GM19395 (cell line): ENCODE data around the gene KDF1.
"Not testable (repeated sequence)": the region's sequence is repeated elsewhere in the genome, so short reads cannot be mapped to it uniquely, and the experiment has no call there.

ENCODE experiments used
- ATAC-seq: cut with Tn5 transposase; IDR thresholded peaks from one replicate; pipeline ENCODE4 v1.9.1; 2021; ENCODE audit warnings: mild to moderate bottlenecking, moderate library complexity; ENCODE audit not compliant: unreplicated experiment

The KDF1 gene

DNA sequence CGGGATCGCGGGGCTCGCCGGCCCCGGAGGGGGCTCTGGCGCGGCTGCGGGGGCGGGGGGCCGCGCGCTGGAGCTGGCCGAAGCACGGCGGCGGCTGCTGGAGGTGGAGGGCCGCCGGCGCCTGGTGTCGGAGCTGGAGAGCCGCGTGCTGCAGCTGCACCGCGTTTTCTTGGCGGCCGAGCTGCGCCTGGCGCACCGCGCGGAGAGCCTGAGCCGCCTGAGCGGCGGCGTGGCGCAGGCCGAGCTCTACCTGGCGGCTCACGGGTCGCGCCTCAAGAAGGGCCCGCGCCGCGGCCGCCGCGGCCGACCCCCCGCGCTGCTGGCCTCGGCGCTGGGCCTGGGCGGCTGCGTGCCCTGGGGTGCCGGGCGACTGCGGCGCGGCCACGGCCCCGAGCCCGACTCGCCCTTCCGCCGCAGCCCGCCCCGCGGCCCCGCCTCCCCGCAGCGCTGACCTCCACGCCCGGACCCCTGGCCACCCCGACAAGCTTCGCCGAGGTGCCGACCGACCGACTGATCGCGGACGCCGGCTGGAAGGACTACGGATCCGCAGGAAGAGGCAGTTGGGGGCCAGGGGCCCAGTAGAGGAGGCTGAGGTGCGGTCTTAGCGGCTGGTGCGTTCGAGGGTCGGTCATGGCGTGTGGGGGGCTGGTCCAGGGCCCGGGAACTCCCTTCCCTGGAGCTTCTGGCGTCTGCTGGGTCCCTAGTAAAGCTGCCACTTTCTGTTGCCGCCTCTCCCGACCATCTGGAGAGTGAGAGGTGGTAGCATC lies 33.9 kb upstream of the KDF1 start:
- ATAC-seq, result no peak

DNA sequence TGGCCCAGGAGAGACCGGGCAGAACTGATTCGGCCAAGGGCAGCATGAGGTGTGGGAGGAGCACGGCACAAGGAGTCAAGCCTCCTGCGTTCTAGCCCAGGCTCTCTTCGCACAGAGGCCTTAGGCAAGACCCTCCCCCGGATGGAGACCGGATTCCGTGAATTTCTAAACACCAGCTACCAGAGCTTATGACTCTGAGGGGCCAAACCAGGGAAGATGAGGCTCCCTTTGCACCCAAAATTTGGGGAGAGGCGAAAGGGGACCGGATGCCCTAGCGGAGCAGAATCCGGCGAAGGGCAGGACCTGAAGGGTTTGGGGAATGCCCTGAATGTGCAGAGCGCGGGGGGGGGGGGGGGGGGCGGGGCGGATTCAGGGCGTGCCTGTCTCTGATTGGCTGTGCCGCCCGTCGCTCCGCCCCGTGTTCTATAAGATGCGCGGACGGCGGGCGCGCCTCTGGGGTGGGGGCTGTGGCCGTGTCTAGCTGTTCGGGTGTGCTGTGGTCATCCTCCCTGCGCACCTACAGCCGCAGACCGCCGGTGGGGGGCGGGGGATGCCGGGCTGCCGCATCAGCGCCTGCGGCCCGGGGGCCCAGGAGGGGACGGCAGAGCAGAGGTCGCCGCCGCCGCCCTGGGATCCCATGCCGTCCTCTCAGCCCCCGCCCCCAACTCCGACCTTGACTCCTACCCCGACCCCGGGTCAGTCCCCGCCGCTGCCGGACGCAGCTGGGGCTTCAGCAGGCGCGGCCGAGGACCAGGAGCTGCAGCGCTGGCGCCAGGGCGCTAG lies 33.2 kb upstream of the KDF1 start, which contains the start of gene TRNP1:
Gene TRNP1, plus strand, starts transcription at position 456 of the 783 bp plus-strand sequence. Its CDS starts 95 bp downstream, at position 551.
- no peak for ATAC-seq

DNA sequence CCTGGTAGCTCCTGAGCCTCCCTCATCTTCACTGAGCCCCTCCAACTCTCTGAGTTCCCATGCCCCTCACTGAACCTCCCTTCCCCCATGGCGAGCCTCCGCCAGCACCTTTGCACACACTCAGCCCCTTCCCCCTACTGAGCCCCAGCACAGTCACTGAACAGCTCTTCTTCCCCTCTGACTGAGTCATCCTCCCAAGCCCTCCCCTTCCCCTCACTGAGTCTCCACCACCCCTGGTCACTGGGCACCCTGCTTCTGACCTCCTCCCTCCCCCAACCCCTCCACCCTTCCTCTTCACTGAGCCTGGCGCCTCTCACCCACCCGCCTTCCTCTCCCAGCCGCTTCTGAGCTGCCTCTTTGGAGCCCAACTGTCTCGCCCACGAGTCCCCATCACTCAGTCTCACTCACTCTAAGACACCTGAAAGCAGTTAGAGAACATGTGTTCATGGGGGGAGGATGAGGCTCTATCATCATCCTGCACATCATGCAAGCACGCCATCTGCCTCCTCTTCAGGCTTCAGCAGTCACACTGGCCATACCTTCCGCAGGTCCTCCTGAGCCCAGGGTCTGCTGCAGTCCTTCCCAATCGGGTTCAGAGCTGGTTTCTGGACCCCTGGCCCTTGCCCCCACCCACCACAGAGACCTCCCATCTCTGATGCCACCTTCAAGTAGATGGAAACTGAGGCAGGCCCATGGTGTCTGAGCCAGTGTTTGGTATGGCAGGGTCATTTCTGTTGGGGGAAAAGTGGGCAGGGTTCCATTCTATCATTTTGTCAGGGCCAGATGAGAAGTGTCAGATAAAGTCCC lies 31.2 kb upstream of the KDF1 start:
- no peak for ATAC-seq

DNA sequence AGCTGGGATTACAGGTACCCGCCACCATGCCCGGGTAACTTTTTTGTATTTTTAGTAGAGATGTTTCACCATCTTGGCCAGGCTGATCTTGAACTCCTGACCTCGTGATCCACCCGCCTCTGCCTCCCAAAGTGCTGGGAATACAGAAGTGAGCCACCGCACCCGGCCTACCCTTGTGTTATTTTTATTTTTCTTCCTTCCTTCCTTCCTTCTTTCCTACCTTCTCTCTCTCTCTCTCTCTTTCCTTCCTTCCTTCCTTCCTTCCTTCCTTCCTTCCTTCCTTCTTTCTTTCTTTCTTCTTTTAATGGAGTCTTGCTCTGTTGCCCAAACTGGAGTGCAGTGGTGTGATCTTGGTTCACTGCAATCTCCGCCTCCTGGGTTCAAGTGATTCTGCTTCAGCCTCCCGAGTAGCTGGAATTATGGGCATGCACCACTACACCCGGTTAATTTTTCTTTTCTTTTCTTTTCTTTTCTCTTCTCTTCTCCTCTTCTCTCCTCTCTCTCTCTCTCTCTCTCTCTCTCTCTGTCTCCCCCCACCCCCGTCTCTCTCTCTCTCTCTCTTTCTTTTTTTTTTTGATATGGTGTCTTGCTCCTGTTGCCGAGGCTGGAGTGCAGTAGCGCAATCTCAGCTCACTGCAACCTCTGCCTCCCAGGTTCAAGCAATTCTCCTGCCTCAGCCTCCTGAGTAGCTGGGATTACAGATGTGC lies 29.3 kb upstream of the KDF1 start:
- ATAC-seq, result not testable (repeated sequence)

- ATAC-seq, result no peak
Measured at GRCh38 chr1:26986658-26987057, 26.4 kb upstream of the KDF1 start.

- no peak for ATAC-seq
Measured at GRCh38 chr1:26984291-26984690, 24.0 kb upstream of the KDF1 start.

GRCh38 chr1:26983863-26984262 lies 23.6 kb upstream of the KDF1 start:
- no peak for ATAC-seq

DNA sequence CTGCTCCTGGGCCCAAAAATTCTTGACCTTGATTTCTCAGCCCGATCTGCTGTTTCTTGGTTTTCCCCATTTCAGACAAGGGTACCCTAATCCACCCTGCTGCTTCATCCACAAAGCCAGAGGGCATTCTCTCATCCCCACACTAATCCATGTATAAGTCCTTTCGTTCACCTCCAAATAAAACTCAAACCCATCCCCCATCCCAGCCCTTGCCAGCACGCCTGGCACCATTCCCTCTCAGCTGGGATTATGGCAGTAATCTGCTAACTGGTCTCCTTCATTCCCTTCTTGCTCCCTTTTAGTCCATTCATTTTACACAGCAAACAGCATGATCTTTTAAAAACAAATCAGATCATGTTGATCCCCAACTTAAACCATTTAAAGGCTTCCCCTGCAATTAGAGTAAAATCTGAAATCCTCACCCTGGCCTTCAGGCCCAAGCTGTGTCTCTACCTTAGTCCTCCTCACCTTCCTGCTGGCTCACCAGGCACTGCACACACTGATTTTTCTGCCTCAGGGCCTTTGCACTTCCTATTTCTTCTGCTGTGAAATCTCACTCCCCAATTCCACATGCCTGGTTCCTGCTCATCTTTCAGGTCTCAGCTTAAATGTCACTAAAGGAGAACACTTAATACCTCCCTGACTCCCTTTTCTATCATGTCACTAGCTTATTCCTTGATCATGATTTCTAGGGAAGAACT lies 21.0 kb upstream of the KDF1 start:
- no peak for ATAC-seq

GRCh38 chr1:26978901-26979300 lies 18.6 kb upstream of the KDF1 start:
- no peak for ATAC-seq

DNA sequence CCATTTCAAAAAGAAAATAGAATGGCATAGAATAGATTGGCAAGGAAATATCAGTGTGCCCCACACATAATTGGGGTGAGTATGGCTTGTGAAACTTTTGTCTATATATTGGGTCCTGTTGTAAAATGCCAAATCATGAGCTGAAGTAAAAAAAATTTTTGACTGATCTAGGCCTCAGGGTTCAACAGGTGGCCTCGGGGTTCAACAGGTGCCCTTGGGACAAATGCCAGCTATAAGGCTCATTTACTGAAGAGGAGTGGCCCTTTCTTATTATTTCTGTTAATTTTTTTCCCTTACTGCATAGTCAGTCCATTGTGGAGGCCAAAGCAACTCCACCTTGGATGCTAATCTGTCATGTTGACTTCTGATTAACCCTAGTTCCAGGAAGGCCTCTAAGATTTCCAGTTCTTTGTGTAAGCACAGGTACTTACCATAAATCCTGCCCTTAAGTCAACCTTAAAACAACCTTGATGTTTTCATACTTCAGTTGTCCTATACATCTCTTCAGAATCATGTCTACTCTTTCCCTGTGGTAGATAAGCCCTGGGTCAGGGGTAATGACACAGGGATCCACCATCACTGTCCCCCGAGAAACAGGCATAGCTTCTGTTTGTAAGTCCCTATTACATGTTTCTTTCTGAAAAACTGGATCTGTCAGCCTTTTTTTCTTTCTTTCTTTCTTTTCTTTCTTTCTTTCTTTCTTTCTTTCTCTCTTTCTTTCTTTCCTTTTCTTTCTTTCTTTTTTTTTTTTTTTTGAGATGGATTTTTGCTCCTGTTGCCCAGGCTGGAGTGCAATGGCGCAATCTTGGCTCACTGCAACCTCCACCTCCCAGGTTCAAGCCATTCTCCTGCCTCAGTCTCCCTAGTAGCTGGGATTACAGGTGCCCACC lies 16.6 kb upstream of the KDF1 start:
- ATAC-seq, result no peak

DNA sequence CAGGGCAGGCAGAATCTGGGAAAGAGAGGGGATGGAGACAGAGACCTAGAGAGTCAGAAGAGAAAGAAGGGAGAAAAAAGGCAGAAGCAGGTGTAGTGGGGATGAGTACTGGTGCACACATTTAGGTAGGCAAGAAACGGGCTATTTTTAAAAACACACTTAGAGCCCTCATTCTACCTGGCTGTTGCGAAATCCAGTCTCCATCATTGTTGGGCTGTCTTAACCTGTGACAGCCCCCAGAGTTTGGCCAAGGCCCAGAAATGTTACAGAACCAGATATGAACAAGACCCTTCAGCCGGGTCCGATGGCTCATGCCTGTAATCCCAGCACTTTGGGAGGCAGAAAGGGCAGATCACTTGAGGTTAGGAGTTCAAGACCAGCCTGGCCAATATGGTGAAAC lies 12.6 kb upstream of the KDF1 start:
- ATAC-seq, result no peak

GRCh38 chr1:26972390-26972789 lies 12.1 kb upstream of the KDF1 start:
- no peak for ATAC-seq

- no peak for ATAC-seq
Measured at GRCh38 chr1:26971590-26971989, 11.3 kb upstream of the KDF1 start.

GRCh38 chr1:26970810-26971209 lies 10.5 kb upstream of the KDF1 start:
- ATAC-seq, result no peak

- no peak for ATAC-seq
Measured at GRCh38 chr1:26965628-26966027, 5.4 kb upstream of the KDF1 start.

GRCh38 chr1:26965213-26965612 lies 4.9 kb upstream of the KDF1 start:
- no peak for ATAC-seq

- no peak for ATAC-seq
Measured at GRCh38 chr1:26961826-26962225, 1.6 kb upstream of the KDF1 start.

DNA sequence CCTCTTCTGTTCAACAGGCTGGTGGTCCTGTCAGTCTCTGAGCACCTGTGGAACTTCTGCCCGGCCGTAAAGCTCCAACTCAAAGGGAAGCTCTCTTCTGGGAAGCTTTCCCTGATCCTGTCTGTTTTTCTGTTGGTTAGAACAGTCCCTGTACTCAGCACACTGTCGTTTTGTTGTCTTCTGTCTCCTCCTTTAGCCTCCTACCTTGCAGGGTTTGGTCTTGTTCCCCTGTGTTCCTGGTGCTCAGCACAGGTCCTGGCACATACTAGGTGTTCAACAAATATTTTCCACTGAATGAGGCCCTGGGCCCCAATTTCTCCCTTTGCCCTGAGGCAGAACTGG lies 328 bp upstream of the KDF1 start:
- ATAC-seq, result no peak

- ATAC-seq, result no peak
Measured at GRCh38 chr1:26959270-26959669, 998 bp downstream of the KDF1 start.
